Heart right ventricle (tissue), 16 donors: ENCODE results near the gene VEGFA. TPM values are rescaled to one million over a fixed set of nuclear protein-coding genes. Genes with fewer than 3 reads are reported as not detected.

Source experiments
- ATAC-seq, 8 donors: fragments of 200-7000 bp; cut with Tn5 transposase; one replicate each; pipeline ENCODE4 v1.9.1; 2020; ENCODE audit warnings: mild to moderate bottlenecking in 8 of 8, moderate library complexity in 8 of 8, moderate number of reproducible peaks in 1 of 8
- DNase-seq, 2 donors: peaks; one replicate each; pipeline ENCODE4 v3.0.0-alpha.2; 2020
- H3K27ac ChIP-seq, 10 donors: fragments of 200-600 bp; sonication (generic) in 2 of 10; one replicate each; pipeline versions ENCODE4 v1.5.0 to v1.8.0; 2020 to 2022; ENCODE audit warnings: mild to moderate bottlenecking in 3 of 10
- H3K27me3 ChIP-seq, 7 donors: fragments of 200-600 bp; one replicate each; pipeline ENCODE4 v1.8.0; 2021 to 2022; ENCODE audit warnings: mild to moderate bottlenecking in 2 of 7
- H3K36me3 ChIP-seq, 9 donors: fragments of 200-600 bp; sonication (generic) in 1 of 9; one replicate each; pipeline versions ENCODE4 v1.5.0 to v1.8.0; 2020 to 2022; ENCODE audit warnings: mild to moderate bottlenecking in 2 of 9
- H3K4me1 ChIP-seq, 9 donors: fragments of 200-600 bp; sonication (generic) in 1 of 9; one replicate each; pipeline versions ENCODE4 v1.5.0 to v1.8.0; 2020 to 2022; ENCODE audit warnings: mild to moderate bottlenecking in 4 of 9
- H3K4me3 ChIP-seq, 10 donors: fragments of 200-600 bp; sonication (generic) in 2 of 10; one replicate each; pipeline versions ENCODE4 v1.5.0 to v1.8.0; 2020 to 2022; ENCODE audit warnings: mild to moderate bottlenecking in 7 of 10, moderate library complexity in 2 of 10
- H3K9me3 ChIP-seq, 11 donors: fragments of 200-600 bp in 10 of 11; sonication (generic) in 2 of 11; one replicate each; pipeline versions ENCODE4 v1.5.0 to v1.8.0; 2013 to 2022; ENCODE audit warnings: mild to moderate bottlenecking in 2 of 11, control low read depth in 1 of 11, moderate library complexity in 1 of 11
- WGBS, 2 donors: extraction: QIAGEN DNeasy Blood & Tissue Kit; methylation state at CpG; one replicate each; pipeline ENCODE4 v1.1.7; 2013; ENCODE audit warnings: inconsistent platforms in 1 of 2; 5-methylcytosine and 5-hydroxymethylcytosine counted together
- intact Hi-C, 10 donors: fragments of 100-400 bp; cut with DNase I; formaldehyde crosslinking; loops; one replicate each; pipeline versions ENCODE4 v1.11.1 to v1.14.2; 2022
- polyA plus RNA-seq, 2 donors: library from polyadenylated mRNA; stranded (reverse); fragments of 200-250 nt; gene quantifications; one replicate each; pipeline ENCODE4 v1.2.3, GENCODE V29; 2013
- total RNA-seq, 10 donors: library from RNA; stranded (reverse); fragmentation: NEBNext Ultra II Directional in 3 of 10; extraction: Animal tissue kit (Norgen Biotek cat#: 25700) in 3 of 10; gene quantifications; one replicate each; pipeline versions ENCODE4 v1.2.1 to v1.2.4, GENCODE V29; 2021 to 2023
- TF ChIP-seq, protein P1 (sequence below), 9 donors: fragments of 200-600 bp; sonication (generic) in 2 of 9; IDR thresholded peaks; one replicate each; pipeline versions ENCODE4 v1.5.0 to v1.8.0; 2021 to 2022; ENCODE audit warnings: antibody characterized with exemption in 9 of 9, mild to moderate bottlenecking in 5 of 9, moderate library complexity in 1 of 9
- donor health status: Arrhythmogenic right ventricular cardiomyopathy.
- donor health status: ischemic (EF 13 %, LVEDD 7.1; RV severe dilation, severe dysfunction).
- donor health status: healthy with polysubstance abuse.
- donor health status: DM: no; HTN: yes; CAD: no.
- donor health status: DM: no; HTN: no; CAD: no.
- donor health status: ischemic (EF 25% LVEDD 6.9; RV normal size, moderate dysfunction).
- donor health status: ischemic (EF 25% LVEDD 5.7; RV mildly dilated, moderate dysfunction).
- donor health status: healthy.
- donor health status: DM: yes; HTN: yes; CAD: no.
- donor health status: Ischemic cardiomyopathy.
- donor health status: ischemic (EF 35%, LVEDD 5.7; RV mildly dilated, moderate dysfunction).
- donor health status: nonischemic (EF 11% LVEDD 7.7; RV severe dilation, severe dysfunction).
- donor health status: DM: yes; HTN: yes; CAD: no.
- donor health status: PGD.
- donor health status: ischemic (EF 29% LVEDD 5.4; RV normal size, mild dysfunction).
- donor health status: nonischemic (EF 23%, LVEDD 6.1; RV moderate dilation, normal function).

The VEGFA gene
- total and polyA plus RNA-seq, 12 donors, result 133 to 456 (median 216) TPM

DNA sequence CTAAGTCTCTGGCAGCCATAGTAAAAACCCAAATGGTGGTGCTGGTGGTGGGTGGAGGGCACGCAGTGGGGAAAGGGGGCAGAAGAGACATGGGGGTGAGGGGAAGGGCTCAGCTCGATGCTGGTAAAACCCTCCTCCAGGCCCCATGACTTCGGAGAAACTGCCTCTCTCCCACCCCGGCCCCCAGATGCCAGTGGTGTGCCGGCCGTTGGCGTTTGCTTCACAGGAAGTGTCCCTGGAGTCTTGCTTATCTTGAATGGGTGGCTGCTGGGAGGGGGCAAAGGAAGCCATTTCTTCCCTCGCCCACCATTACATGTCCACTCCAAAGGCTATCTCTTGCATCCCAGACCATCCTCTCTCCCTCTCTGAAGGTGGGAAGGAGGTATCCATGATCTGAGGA lies 25.4 kb downstream of the VEGFA start:
- Histone ChIP-seq H3K4me1 (peaks cover 4 to 81% (median 24%) of the 10 kb centered on the region in 9 donors), H3K27ac (no peak overlapping the region), H3K9me3 (no peaks in the 10 kb centered on the region), H3K27me3 (no peaks in the 10 kb centered on the region), H3K4me3 (no peak overlapping the region), H3K36me3 (no peaks in the 10 kb centered on the region)
- TF ChIP-seq, protein P1, sequence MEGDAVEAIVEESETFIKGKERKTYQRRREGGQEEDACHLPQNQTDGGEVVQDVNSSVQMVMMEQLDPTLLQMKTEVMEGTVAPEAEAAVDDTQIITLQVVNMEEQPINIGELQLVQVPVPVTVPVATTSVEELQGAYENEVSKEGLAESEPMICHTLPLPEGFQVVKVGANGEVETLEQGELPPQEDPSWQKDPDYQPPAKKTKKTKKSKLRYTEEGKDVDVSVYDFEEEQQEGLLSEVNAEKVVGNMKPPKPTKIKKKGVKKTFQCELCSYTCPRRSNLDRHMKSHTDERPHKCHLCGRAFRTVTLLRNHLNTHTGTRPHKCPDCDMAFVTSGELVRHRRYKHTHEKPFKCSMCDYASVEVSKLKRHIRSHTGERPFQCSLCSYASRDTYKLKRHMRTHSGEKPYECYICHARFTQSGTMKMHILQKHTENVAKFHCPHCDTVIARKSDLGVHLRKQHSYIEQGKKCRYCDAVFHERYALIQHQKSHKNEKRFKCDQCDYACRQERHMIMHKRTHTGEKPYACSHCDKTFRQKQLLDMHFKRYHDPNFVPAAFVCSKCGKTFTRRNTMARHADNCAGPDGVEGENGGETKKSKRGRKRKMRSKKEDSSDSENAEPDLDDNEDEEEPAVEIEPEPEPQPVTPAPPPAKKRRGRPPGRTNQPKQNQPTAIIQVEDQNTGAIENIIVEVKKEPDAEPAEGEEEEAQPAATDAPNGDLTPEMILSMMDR (IDR thresholded peaks at IDR 0.05), result no peak
- intact Hi-C loops, result no loop called here
- DNase-seq (no peak), ATAC-seq (no peak)
- 81 to 88% methylated on average over 8 of the region's 8 CpGs for WGBS, 2 donors

DNA sequence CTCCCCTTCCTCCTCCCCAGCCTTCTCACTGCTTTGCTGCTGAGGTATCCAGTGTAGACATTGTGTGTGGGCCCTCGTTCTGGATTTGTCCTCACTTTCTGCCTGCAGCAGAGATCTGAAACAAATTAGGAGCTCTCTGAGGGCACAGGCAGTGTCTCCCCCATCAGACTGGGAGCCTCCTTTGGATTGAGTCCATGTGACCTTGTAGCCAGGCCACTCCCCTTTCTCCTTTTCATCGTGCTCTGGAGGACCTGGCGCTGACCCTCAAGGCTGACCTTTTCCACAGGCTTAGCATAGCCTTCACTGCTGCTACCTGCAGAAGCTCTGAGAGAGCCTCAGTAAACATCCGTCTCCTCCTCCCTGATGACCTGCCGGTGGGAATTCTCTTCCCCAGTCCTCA lies 26.2 kb downstream of the VEGFA start:
- ATAC-seq (no peak), DNase-seq (no peak)
- TF ChIP-seq, protein P1 (IDR thresholded peaks at IDR 0.05), result no peak
- Histone ChIP-seq H3K27ac (peak overlapping the region in 1 of 10 donors; percentile 8), H3K9me3 (no peaks in the 10 kb centered on the region), H3K4me1 (peaks cover 4 to 79% (median 24%) of the 10 kb centered on the region in 9 donors), H3K27me3 (no peaks in the 10 kb centered on the region), H3K4me3 (no peak overlapping the region), H3K36me3 (no peaks in the 10 kb centered on the region)
- intact Hi-C loops, result no loop called here
- 65 to 66% methylated on average over 5 of the region's 5 CpGs for WGBS, 2 donors

DNA sequence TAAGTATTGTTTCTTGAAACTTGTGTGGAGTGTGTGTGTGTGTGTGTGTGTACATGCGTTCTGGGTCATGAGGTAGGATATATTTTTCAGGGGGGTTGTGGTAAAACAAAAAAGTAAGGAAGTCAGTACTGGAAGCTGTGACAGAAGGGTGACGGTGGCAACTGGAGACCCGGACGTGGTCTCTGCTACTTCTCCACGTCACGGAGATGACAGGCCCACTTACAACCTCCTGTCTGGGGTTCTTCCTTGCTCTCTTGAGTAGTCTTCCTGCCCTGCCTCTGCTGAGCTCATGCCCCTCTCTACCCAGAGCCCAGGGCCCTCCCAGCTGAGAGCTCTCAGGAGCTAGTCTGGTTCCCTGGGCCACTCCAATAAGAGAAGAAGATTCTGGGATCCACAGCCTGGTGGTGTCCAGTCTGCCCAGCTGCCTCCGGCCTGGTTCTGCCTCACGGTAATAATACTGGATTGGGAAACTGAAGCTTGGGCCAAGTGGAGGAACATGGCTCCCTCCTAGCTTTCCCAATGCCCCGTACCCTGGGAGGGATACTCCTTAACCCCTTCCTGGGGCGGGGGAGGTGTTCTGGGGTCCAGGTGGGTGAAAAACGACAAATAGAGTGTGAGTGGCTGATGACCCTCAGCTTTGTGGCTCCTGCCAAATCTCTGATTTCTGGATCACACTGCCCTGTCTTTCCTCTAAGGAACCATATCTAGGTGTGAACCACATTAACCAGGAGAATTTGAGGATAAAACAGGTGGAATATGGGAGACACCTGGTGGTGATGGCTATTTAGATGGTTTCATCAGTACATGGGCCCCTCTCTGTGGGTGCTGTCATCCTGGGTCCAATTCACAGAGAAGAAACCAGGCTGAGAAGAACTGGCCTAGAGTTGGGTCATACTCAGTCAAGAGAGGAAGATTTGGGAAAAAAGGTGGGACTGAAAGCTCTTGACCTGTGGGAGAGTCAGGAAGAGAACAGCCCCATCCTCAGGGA lies 27.2 kb downstream of the VEGFA start:
- no peaks in the 10 kb centered on the region for H3K36me3 ChIP-seq
- WGBS, 2 donors, result 72 to 77% methylated on average over 11 of the region's 11 CpGs
- H3K27me3 ChIP-seq, result no peaks in the 10 kb centered on the region
- no peaks in the 10 kb centered on the region for H3K9me3 ChIP-seq
- intact Hi-C loops, result no loop called here
- TF ChIP-seq, protein P1 (IDR thresholded peaks at IDR 0.05), result no peak
- peaks cover 4 to 80% (median 24%) of the 10 kb centered on the region in 9 donors for H3K4me1 ChIP-seq
- H3K4me3 ChIP-seq, result no peak overlapping the region
- no peak for ATAC-seq
- H3K27ac ChIP-seq, result peak overlapping the region in 2 of 10 donors; percentile 15 to 31
- DNase-seq, result no peak

DNA sequence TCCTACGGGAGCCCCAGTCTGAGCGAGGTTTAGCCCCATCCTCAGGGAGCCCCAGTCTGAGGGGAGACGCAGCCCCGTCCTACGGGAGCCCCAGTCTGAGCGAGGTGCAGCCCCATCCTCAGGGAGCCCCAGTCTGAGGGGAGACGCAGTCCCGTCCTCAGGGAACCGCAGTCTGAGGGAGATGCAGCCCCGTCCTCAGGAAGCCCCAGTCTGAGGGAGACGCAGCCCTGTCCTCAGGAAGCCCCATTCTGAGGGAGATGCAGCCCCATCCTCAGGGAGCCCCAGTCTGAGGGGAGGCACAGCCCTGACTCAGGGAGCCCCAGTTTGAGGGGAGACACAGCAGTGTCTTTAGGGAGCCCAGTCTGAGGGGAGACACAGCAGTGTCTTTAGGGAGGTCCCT lies 27.9 kb downstream of the VEGFA start:
- DNase-seq, result no peak
- H3K9me3 ChIP-seq, result no peaks in the 10 kb centered on the region
- TF ChIP-seq, protein P1 (IDR thresholded peaks at IDR 0.05), result no peak
- H3K4me1 ChIP-seq, result peaks cover 4 to 80% (median 24%) of the 10 kb centered on the region in 9 donors
- peak overlapping the region in 8 of 10 donors; percentile 45 to 83 (median 75) for H3K27ac ChIP-seq
- WGBS, 2 donors, result 95% methylated on average over 11 of the region's 11 CpGs
- H3K4me3 ChIP-seq, result no peak overlapping the region
- no peaks in the 10 kb centered on the region for H3K36me3 ChIP-seq
- intact Hi-C loops, result no loop called here
- ATAC-seq, result no peak
- H3K27me3 ChIP-seq, result no peaks in the 10 kb centered on the region
